ENCODE measurements around the gene LPIN2. TPM values are rescaled to one million over a fixed set of nuclear protein-coding genes. Genes with fewer than 3 reads are reported as not detected.

Gene LPIN2
- total RNA-seq, 4 donors from 2014 or later = 7.4 to 53.0 (median 29.5) TPM

- H3K27ac ChIP-seq = peak overlapping the region; percentile 59 to 61
- TF ChIP-seq CTCF (IDR thresholded peaks at IDR 0.05) (no peak), POLR2A (IDR thresholded peaks at IDR 0.05) (no peak)
- H3K4me1 ChIP-seq = peaks cover 0 to 9% of the 10 kb centered on the region in 2 donors
Measured at GRCh38 chr18:2970344-2970743, 42.6 kb downstream of the LPIN2 start.

GRCh38 chr18:2969695-2970094 is 43.2 kb downstream of the LPIN2 start:
- Histone ChIP-seq H3K4me3 (no peak overlapping the region), H3K4me1 (peaks cover 0 to 9% of the 10 kb centered on the region in 2 donors), H3K27ac (peak overlapping the region; percentile 59 to 61), H3K36me3 (no peaks in the 10 kb centered on the region), H3K9me3 (no peaks in the 10 kb centered on the region), H3K27me3 (no peaks in the 10 kb centered on the region)
- TF ChIP-seq CTCF (IDR thresholded peaks at IDR 0.05) (no peak), POLR2A (IDR thresholded peaks at IDR 0.05) (no peak)
- DNase-seq = no peak
- intact Hi-C loops (cut with DNase I; ENCODE audit: low total_unique reads) = no loop called here

More at GRCh38 chr18:2970344-2970743, 42.6 kb downstream of the LPIN2 start:
- no peak for DNase-seq
- Histone ChIP-seq H3K4me3 (no peak overlapping the region), H3K27me3 (no peaks in the 10 kb centered on the region), H3K9me3 (no peaks in the 10 kb centered on the region), H3K36me3 (no peaks in the 10 kb centered on the region)
- intact Hi-C loops (cut with DNase I; ENCODE audit: low total_unique reads) = no loop called here

GRCh38 chr18:2968606-2969005 is 44.3 kb downstream of the LPIN2 start:
- DNase-seq = no peak
- Histone ChIP-seq H3K4me3 (no peak overlapping the region), H3K27ac (peak overlapping the region; percentile 19 to 59), H3K27me3 (no peaks in the 10 kb centered on the region), H3K4me1 (peaks cover 0 to 10% of the 10 kb centered on the region in 2 donors), H3K36me3 (no peaks in the 10 kb centered on the region), H3K9me3 (no peaks in the 10 kb centered on the region)
- no peak for TF ChIP-seq CTCF (IDR thresholded peaks at IDR 0.05)
- TF ChIP-seq POLR2A (IDR thresholded peaks at IDR 0.05) = no peak
- intact Hi-C loops (cut with DNase I; ENCODE audit: low total_unique reads) = no loop called here

GRCh38 chr18:2967820-2968219 is 45.1 kb downstream of the LPIN2 start:
- H3K27ac ChIP-seq = peak overlapping the region; percentile 19 to 59
- no peak for TF ChIP-seq CTCF (IDR thresholded peaks at IDR 0.05)
- TF ChIP-seq POLR2A (IDR thresholded peaks at IDR 0.05) = no peak
- no peak overlapping the region for H3K4me3 ChIP-seq
- intact Hi-C loops (cut with DNase I; ENCODE audit: low total_unique reads) = no loop called here
- no peaks in the 10 kb centered on the region for H3K27me3 ChIP-seq
- H3K9me3 ChIP-seq = no peaks in the 10 kb centered on the region
- no peak for DNase-seq
- H3K4me1 ChIP-seq = peaks cover 0 to 13% of the 10 kb centered on the region in 2 donors
- H3K36me3 ChIP-seq = no peaks in the 10 kb centered on the region

GRCh38 chr18:2967357-2967756 is 45.6 kb downstream of the LPIN2 start:
- Histone ChIP-seq H3K9me3 (no peaks in the 10 kb centered on the region), H3K27ac (no peak overlapping the region), H3K4me1 (peaks cover 0 to 13% of the 10 kb centered on the region in 2 donors), H3K36me3 (no peaks in the 10 kb centered on the region), H3K4me3 (no peak overlapping the region), H3K27me3 (no peaks in the 10 kb centered on the region)
- TF ChIP-seq POLR2A (IDR thresholded peaks at IDR 0.05) (no peak), CTCF (IDR thresholded peaks at IDR 0.05) (no peak)
- DNase-seq = no peak
- intact Hi-C loops (cut with DNase I; ENCODE audit: low total_unique reads) = no loop called here

All from uterus (tissue), 4 donors.